Inflammatory macrophage treated with lipopolysaccharide for 1 hour (primary cell): ENCODE measurements around the gene UPF3A.
"Not testable (repeated sequence)": the region's sequence is repeated elsewhere in the genome, so short reads cannot be mapped to it uniquely, and the experiment has no call there.

Experiments
- DNase-seq, 2 donors: peaks; one replicate each; pipeline ENCODE4 v3.0.0-alpha.2; 2020 to 2022

Gene UPF3A

DNA sequence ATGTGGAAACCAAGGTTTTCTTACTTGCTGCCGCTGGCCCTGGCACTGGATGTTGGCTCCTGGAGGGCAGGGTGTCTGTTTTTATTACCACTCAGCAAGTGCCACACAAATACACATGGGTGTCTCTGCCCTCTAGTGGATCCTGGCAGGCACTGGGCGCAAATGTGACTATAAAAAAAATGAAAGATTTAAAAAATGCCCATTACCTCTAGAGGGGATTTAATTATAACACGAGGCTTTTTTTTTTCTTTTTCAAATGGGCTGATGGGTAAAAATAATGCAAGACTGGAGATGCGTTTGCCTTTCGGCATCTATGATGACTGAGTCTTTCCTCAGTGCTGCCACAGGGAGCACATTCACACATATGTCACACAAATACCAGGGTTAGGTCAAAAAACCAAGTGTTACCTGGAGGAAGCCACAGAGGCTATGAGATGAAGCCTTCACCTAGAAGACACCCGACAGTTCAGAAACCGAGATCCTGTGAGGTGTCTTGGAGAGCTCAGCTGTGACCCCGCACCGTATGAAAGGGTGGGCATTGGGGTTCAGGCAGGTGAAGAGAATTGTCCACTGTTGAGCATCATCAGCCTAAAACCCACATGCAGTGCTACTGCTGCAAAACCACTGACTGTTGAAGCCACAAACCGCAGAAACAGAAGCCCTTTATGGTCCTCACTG is 58.6 kb downstream of the UPF3A start:
- peak; percentile 47 to 49 for DNase-seq

DNA sequence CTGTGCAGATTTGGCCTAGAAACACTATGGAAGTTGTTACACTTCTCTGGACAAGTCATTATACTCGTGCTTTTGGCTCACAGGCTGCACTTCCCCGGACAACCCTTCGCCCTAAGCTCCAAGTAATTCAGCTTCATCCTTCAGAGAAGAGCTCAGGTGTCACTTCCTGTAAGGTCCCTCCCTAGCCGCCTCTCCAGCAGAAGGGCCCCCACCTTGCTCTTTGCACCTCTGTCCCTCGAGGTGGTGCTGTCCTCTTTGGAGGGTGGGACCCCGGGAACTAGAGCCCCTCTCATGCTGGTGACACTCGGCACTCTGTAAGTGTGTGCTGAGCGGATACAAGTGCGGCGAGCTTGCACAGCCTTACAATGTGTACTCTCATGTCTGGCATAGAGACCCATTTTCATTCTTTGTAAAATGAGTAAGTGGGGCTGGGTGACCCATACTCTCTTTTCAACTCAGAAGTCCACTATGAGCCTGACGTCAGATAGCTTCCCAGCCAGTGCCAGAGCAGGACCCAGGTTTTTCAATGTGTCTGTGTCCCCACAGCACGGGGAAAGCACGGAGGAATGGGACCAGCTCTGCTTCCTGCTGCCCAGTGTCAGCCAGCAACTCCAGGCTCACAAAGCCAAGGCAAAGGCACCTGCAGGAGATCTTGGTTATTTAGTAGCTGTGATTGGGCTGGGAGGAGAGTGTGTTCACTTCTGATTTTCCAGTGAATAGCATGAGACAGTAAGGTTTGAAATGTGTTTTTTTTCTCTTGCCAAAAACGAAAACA is 59.8 kb downstream of the UPF3A start:
- DNase-seq: no peak

DNA sequence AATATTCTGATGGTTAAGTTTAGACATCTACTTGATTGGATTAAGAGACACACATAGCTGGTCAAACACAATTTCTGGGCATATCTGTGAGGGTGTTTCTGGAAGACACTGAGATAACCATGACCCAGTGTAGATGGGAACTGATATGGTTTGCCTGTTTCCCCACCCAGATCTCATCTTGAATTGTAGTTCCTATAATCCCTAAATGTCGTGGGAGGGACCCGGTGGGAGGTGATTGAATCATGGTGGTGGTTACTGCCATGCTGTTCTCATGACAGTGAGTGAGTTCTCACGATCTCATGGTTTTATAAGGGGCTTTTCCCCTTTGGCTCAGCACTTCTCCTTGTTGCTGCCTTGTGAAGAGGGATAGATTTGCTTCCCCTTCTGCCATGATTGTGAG is 65.9 kb downstream of the UPF3A start:
- peak; percentile 72 to 93 for DNase-seq

DNA sequence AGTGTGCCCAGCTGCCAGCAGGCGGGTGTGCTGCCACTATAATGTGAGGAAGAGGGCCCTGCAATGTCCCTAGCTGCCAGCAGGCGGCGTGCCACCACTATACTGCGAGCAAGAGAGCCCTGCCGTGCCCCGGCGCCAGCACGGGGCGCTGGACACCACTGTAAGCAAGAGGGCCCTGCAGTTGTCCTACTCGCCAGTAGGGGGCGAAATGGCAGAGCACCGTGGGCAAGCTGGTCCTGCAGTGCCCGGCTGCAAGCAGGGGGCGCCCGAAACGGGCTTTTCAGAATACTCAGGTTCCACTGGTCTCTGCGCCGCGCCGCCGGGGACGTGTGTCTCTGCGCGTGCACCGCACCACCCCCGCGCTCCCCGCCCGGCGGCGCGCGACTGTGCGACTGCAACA is 71.4 kb downstream of the UPF3A start:
- not testable (repeated sequence) for DNase-seq

DNA sequence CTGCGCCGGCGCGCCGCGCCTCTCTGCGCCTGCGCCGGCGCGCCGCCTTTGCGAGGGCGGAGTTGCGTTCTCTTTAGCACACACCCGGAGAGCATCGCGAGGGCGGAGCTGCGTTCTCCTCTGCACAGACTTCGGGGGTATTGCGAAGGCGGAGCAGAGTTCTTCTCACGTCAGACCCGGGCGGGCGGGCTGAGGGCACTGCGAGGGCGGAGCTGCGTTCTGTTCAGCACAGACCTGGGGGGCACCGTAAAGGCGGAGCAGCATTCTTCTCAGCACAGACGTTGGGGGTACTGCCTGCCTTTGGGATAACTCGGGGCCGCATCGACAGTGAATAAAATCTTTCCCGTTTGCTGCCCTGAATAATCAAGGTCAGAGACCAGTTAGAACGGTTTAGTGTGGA is 72.0 kb downstream of the UPF3A start:
- DNase-seq: not testable (repeated sequence)
